Fibroblast of lung (primary cell): Measurements from ENCODE around the gene TMEM127. TPM values are rescaled to one million over a fixed set of nuclear protein-coding genes. Genes with fewer than 3 reads are reported as not detected.

Experiments used
- DNase-seq, 2 donors: peaks; one replicate each; pipeline versions ENCODE4 v3.0.0 to v3.0.0-alpha.2; 2010; ENCODE audit warnings: low read depth in 2 of 2
- H2AFZ ChIP-seq: 2 replicates; pipeline ENCODE4 v1.5.1; 2012; ENCODE audit warnings: low read length, control low read depth, inconsistent platforms
- H3K27ac ChIP-seq: 2 replicates; pipeline ENCODE4 v1.5.1; 2011; ENCODE audit warnings: low read length, control low read depth; ENCODE audit not compliant: insufficient read depth
- H3K27me3 ChIP-seq: 2 replicates; pipeline ENCODE4 v1.5.1; 2011; ENCODE audit warnings: mild to moderate bottlenecking, low read length; ENCODE audit not compliant: control insufficient read depth, insufficient read depth
- H3K36me3 ChIP-seq: 2 replicates; pipeline ENCODE4 v1.5.1; 2011; ENCODE audit warnings: low read length; ENCODE audit not compliant: control insufficient read depth, insufficient read depth
- H3K4me1 ChIP-seq: 2 replicates; pipeline ENCODE4 v1.5.1; 2011; ENCODE audit warnings: low read length; ENCODE audit not compliant: control insufficient read depth, insufficient read depth; ENCODE audit errors: extremely low read depth
- H3K4me2 ChIP-seq: 2 replicates; pipeline ENCODE4 v1.5.1; 2011; ENCODE audit warnings: low read length, control low read depth; ENCODE audit not compliant: insufficient read depth; ENCODE audit errors: extremely low read depth
- H3K4me3 ChIP-seq, 4 experiments: fragments of 200-600 bp in 1 of 4; sonication (generic) in 1 of 4; replicated peaks in 1 of 4; 2 replicates each; pipeline ENCODE4 v1.5.1; 2011 to 2016; ENCODE audit warnings: low read length in 4 of 4, low read depth in 3 of 4, mild to moderate bottlenecking in 3 of 4, control low read depth in 2 of 4, inconsistent platforms in 1 of 4, mixed read lengths in 1 of 4; ENCODE audit not compliant: insufficient read depth in 1 of 4; ENCODE audit errors: control extremely low read depth in 1 of 4
- H3K79me2 ChIP-seq: 2 replicates; pipeline ENCODE4 v1.5.1; 2012; ENCODE audit warnings: mild to moderate bottlenecking, low read length, inconsistent platforms; ENCODE audit not compliant: control insufficient read depth, insufficient read depth
- H3K9ac ChIP-seq: 2 replicates; pipeline ENCODE4 v1.5.1; 2011; ENCODE audit warnings: mild to moderate bottlenecking, low read length, control low read depth; ENCODE audit not compliant: insufficient read depth
- H3K9me3 ChIP-seq: 2 replicates; pipeline ENCODE4 v1.5.1; 2012; ENCODE audit warnings: low read depth, low read length; ENCODE audit not compliant: control insufficient read depth, insufficient read depth
- H4K20me1 ChIP-seq: 2 replicates; pipeline ENCODE4 v1.5.1; 2011; ENCODE audit warnings: low read length; ENCODE audit not compliant: control insufficient read depth, insufficient read depth; ENCODE audit errors: extremely low read depth
- CTCF ChIP-seq, 2 donors: IDR thresholded peaks in 1 of 2; conservative IDR thresholded peaks in 1 of 2; 1 replicate in 1 of 2; 2 replicates in 1 of 2; pipeline ENCODE4 v1.5.1; 2011 to 2012; ENCODE audit warnings: low read length in 2 of 2, control low read depth in 1 of 2, inconsistent platforms in 1 of 2, low read depth in 1 of 2, mild to moderate bottlenecking in 1 of 2
- EZH2 ChIP-seq: IDR thresholded peaks from 2 replicates; pipeline ENCODE4 v1.5.1; 2012; ENCODE audit warnings: low read length, control low read depth, mild to moderate bottlenecking; ENCODE audit errors: missing control alignments
- polyA plus RNA-seq, 2 donors: library from polyadenylated mRNA; depleted of rRNA in 1 of 2; stranded (reverse) in 1 of 2; unstranded in 1 of 2; fragments of >200 nt; gene quantifications; 2 replicates each; pipeline ENCODE4 v1.2.1, GENCODE V29; 2011 to 2012; ENCODE audit warnings: missing spikeins in 1 of 2
- total RNA-seq: library from RNA; depleted of rRNA; stranded (reverse); fragments of >200 nt; gene quantifications from 2 replicates; pipeline ENCODE4 v1.2.1, GENCODE V29; 2014

TMEM127 gene
- total and polyA plus RNA-seq, 2 donors (not counting 1 experiment from before 2014, with no cell fraction given), result 20.8 to 48.0 TPM

- TF ChIP-seq EZH2, result no peak
- TF ChIP-seq CTCF (conservative IDR thresholded peaks at IDR 0.05 in 1 of 2, IDR thresholded peaks at IDR 0.05 in 1 of 2; ENCODE audit: low read depth in 1 of 2, low read length in 2 of 2), result peak; percentile 30 to 41
- H3K27me3 ChIP-seq, result no peaks in the 10 kb centered on the region
- no peaks in the 10 kb centered on the region for H3K9me3 ChIP-seq
- H3K9ac ChIP-seq, result no peak overlapping the region
- peak overlapping the region; percentile 92 for H3K4me2 ChIP-seq
- peak overlapping the region; percentile 88 to 99 (median 98) for H3K4me3 ChIP-seq
- H3K4me1 ChIP-seq, result peaks cover 15% of the 10 kb centered on the region
- H3K79me2 ChIP-seq, result peaks cover 41% of the 10 kb centered on the region
- H3K27ac ChIP-seq, result no peak overlapping the region
- DNase-seq, result peak; percentile 25 to 30
- peaks cover 9% of the 10 kb centered on the region for H3K36me3 ChIP-seq
- H4K20me1 ChIP-seq, result no peaks in the 10 kb centered on the region
- H2AFZ ChIP-seq, result no peak overlapping the region
These were observed 1.6 kb upstream of the TMEM127 start for GRCh38 chr2:96267159-96267971.

GRCh38 chr2:96265349-96265839 lies 403 bp downstream of the TMEM127 start:
- H2AFZ ChIP-seq, result peak overlapping the region; percentile 76
- peak overlapping the region; percentile 90 for H3K9ac ChIP-seq
- H3K27me3 ChIP-seq, result no peaks in the 10 kb centered on the region
- peaks cover 25% of the 10 kb centered on the region for H3K4me1 ChIP-seq
- H3K4me2 ChIP-seq, result peak overlapping the region; percentile 93
- H3K4me3 ChIP-seq, result peak overlapping the region; percentile 66 to 98 (median 76)
- H4K20me1 ChIP-seq, result no peaks in the 10 kb centered on the region
- peak overlapping the region; percentile 89 for H3K27ac ChIP-seq
- H3K36me3 ChIP-seq, result peaks cover 7% of the 10 kb centered on the region
- DNase-seq, result no peak
- H3K79me2 ChIP-seq, result peaks cover 50% of the 10 kb centered on the region
- TF ChIP-seq EZH2, result no peak
- TF ChIP-seq CTCF (conservative IDR thresholded peaks at IDR 0.05 in 1 of 2, IDR thresholded peaks at IDR 0.05 in 1 of 2; ENCODE audit: low read depth in 1 of 2, low read length in 2 of 2), result no peak
- no peaks in the 10 kb centered on the region for H3K9me3 ChIP-seq

GRCh38 chr2:96264656-96265348 lies 995 bp downstream of the TMEM127 start:
- Histone ChIP-seq H3K27me3 (no peaks in the 10 kb centered on the region), H3K4me3 (peak overlapping the region; percentile 66 to 98 (median 75)), H3K9me3 (no peaks in the 10 kb centered on the region), H3K9ac (peak overlapping the region; percentile 90), H3K79me2 (peaks cover 54% of the 10 kb centered on the region), H3K4me2 (peak overlapping the region; percentile 93), H3K27ac (peak overlapping the region; percentile 89), H3K4me1 (peaks cover 30% of the 10 kb centered on the region), H3K36me3 (peaks cover 7% of the 10 kb centered on the region), H4K20me1 (no peaks in the 10 kb centered on the region), H2AFZ (no peak overlapping the region)
- DNase-seq, result peak; percentile 38 to 45
- TF ChIP-seq EZH2, result no peak
- TF ChIP-seq CTCF (conservative IDR thresholded peaks at IDR 0.05 in 1 of 2, IDR thresholded peaks at IDR 0.05 in 1 of 2; ENCODE audit: low read depth in 1 of 2, low read length in 2 of 2), result peak; percentile 39 to 45
